Natural killer cell treated with Interleukin-12 subunit alpha and Interleukin-12 subunit beta and Interleukin-15 and Interleukin-18, amount 100 ng/mL, for 72 hours (primary cell): Measurements from ENCODE around the gene SLC27A4. TPM values are rescaled to one million over a fixed set of nuclear protein-coding genes. Genes with fewer than 3 reads are reported as not detected.
A peak's percentile ranks its signal among the peaks of the same experiment; 100 is the strongest.

Experiments used
- ATAC-seq, 2 donors: fragments of 150-1000 bp; cut with Tn5 transposase in 1 of 2; sonication (Bioruptor Pico), chemical (Tn5 transposase) in 1 of 2; 2 replicates each; pipeline ENCODE4 v1.10.0; 2021
- DNase-seq: peaks from one replicate; pipeline ENCODE4 v3.0.0; 2022; ENCODE audit warnings: low spot score
- H3K27ac Mint-ChIP-seq, 2 donors: 1 replicate in 1 of 2; 2 replicates in 1 of 2; pipeline ENCODE4 v1.8.0; 2022; ENCODE audit warnings: mixed read lengths in 2 of 2, mild to moderate bottlenecking in 1 of 2, moderate library complexity in 1 of 2
- H3K27me3 Mint-ChIP-seq, 2 donors: 1 replicate in 1 of 2; 2 replicates in 1 of 2; pipeline ENCODE4 v1.8.0; 2022; ENCODE audit warnings: mixed read lengths in 2 of 2
- H3K36me3 Mint-ChIP-seq: one replicate; pipeline ENCODE4 v1.8.0; 2022; ENCODE audit warnings: mixed read lengths
- H3K4me1 Mint-ChIP-seq, 2 donors: 1 replicate in 1 of 2; 2 replicates in 1 of 2; pipeline ENCODE4 v1.8.0; 2022; ENCODE audit warnings: low read depth in 2 of 2, mixed read lengths in 2 of 2, mild to moderate bottlenecking in 1 of 2
- H3K4me3 Mint-ChIP-seq: one replicate; pipeline ENCODE4 v1.8.0; 2022; ENCODE audit warnings: mixed read lengths
- H3K9me3 Mint-ChIP-seq: 2 replicates; pipeline ENCODE4 v1.8.0; 2022; ENCODE audit warnings: mixed read lengths
- total RNA-seq, 2 donors: library from RNA; stranded (reverse); gene quantifications; one replicate each; pipeline ENCODE4 v1.2.3, GENCODE V29; 2022

SLC27A4 gene
- total RNA-seq = 10 to 100 TPM; 23.5 to 32.3 TPM

- Mint-ChIP-seq H3K27ac (peak within 1 kb of the TSS; percentile 72 to 79), H3K4me3 (peak within 1 kb of the TSS; percentile 93), H3K4me1 (peaks cover 5 to 7% of the 10 kb centered on the region in 2 donors), H3K9me3 (no peaks in the 10 kb centered on the region), H3K27me3 (no peaks in the 10 kb centered on the region), H3K36me3 (no peaks in the 10 kb centered on the region)
- peak; percentile 87 for DNase-seq
- ATAC-seq = peak; percentile 96 to 97
Observed at GRCh38 chr9:128339761-128340690, at the start of gene SLC27A4. TSS of gene SLC27A4 (plus strand) at chr9:128340527. CDS start at chr9:128343133, 2,606 bp downstream.

- Mint-ChIP-seq H3K4me3 (no peak overlapping the region), H3K27ac (no peak overlapping the region), H3K27me3 (no peaks in the 10 kb centered on the region), H3K36me3 (no peaks in the 10 kb centered on the region), H3K4me1 (peaks cover 0 to 7% of the 10 kb centered on the region in 2 donors), H3K9me3 (no peaks in the 10 kb centered on the region)
- ATAC-seq (no peak), DNase-seq (no peak)
Observed at GRCh38 chr9:128292009-128292408, 48.3 kb upstream of the SLC27A4 start.

GRCh38 chr9:128293091-128293490, 47.2 kb upstream of the SLC27A4 start:
- H3K27me3 Mint-ChIP-seq = no peaks in the 10 kb centered on the region
- no peaks in the 10 kb centered on the region for H3K9me3 Mint-ChIP-seq
- DNase-seq = no peak

GRCh38 chr9:128294142-128294541, 46.2 kb upstream of the SLC27A4 start:
- no peaks in the 10 kb centered on the region for H3K9me3 Mint-ChIP-seq
- no peak overlapping the region for H3K27ac Mint-ChIP-seq
- H3K4me1 Mint-ChIP-seq = peaks cover 0 to 3% of the 10 kb centered on the region in 2 donors
- DNase-seq (no peak), ATAC-seq (no peak)
- no peak overlapping the region for H3K4me3 Mint-ChIP-seq
- no peaks in the 10 kb centered on the region for H3K36me3 Mint-ChIP-seq
- H3K27me3 Mint-ChIP-seq = no peaks in the 10 kb centered on the region

More at GRCh38 chr9:128293091-128293490, 47.2 kb upstream of the SLC27A4 start:
- no peak overlapping the region for H3K27ac Mint-ChIP-seq
- no peak overlapping the region for H3K4me3 Mint-ChIP-seq
- H3K4me1 Mint-ChIP-seq = peaks cover 0 to 3% of the 10 kb centered on the region in 2 donors
- ATAC-seq = no peak
- no peaks in the 10 kb centered on the region for H3K36me3 Mint-ChIP-seq

- Mint-ChIP-seq H3K9me3 (no peaks in the 10 kb centered on the region), H3K27ac (no peak overlapping the region), H3K4me1 (peaks cover 0 to 3% of the 10 kb centered on the region in 2 donors), H3K36me3 (no peaks in the 10 kb centered on the region), H3K4me3 (no peak overlapping the region), H3K27me3 (no peaks in the 10 kb centered on the region)
- DNase-seq (no peak), ATAC-seq (no peak)
Observed at GRCh38 chr9:128296340-128297220, 43.7 kb upstream of the SLC27A4 start.

- H3K36me3 Mint-ChIP-seq = no peaks in the 10 kb centered on the region
- H3K4me1 Mint-ChIP-seq = peaks cover 0 to 3% of the 10 kb centered on the region in 2 donors
- DNase-seq (no peak), ATAC-seq (no peak)
- H3K27me3 Mint-ChIP-seq = no peaks in the 10 kb centered on the region
- no peaks in the 10 kb centered on the region for H3K9me3 Mint-ChIP-seq
- no peak overlapping the region for H3K4me3 Mint-ChIP-seq
- H3K27ac Mint-ChIP-seq = no peak overlapping the region
Observed at GRCh38 chr9:128297221-128297773, 43.0 kb upstream of the SLC27A4 start.

- no peak for DNase-seq
- Mint-ChIP-seq H3K4me3 (no peak overlapping the region), H3K4me1 (peaks cover 0 to 3% of the 10 kb centered on the region in 2 donors), H3K27ac (no peak overlapping the region), H3K36me3 (no peaks in the 10 kb centered on the region), H3K9me3 (no peaks in the 10 kb centered on the region), H3K27me3 (no peaks in the 10 kb centered on the region)
- no peak for ATAC-seq
Observed at GRCh38 chr9:128298535-128299482, 41.5 kb upstream of the SLC27A4 start.

- DNase-seq (no peak), ATAC-seq (no peak)
- Mint-ChIP-seq H3K27me3 (no peaks in the 10 kb centered on the region), H3K27ac (no peak overlapping the region), H3K4me1 (no peaks in the 10 kb centered on the region), H3K9me3 (no peaks in the 10 kb centered on the region), H3K4me3 (no peak overlapping the region), H3K36me3 (no peaks in the 10 kb centered on the region)
Observed at GRCh38 chr9:128304136-128304970, 36.0 kb upstream of the SLC27A4 start.

- H3K27ac Mint-ChIP-seq = no peak overlapping the region
Observed at GRCh38 chr9:128304971-128305288, 35.4 kb upstream of the SLC27A4 start.

GRCh38 chr9:128309551-128309950, 30.8 kb upstream of the SLC27A4 start:
- no peaks in the 10 kb centered on the region for H3K9me3 Mint-ChIP-seq
- H3K27ac Mint-ChIP-seq = no peak overlapping the region

More at GRCh38 chr9:128304971-128305288, 35.4 kb upstream of the SLC27A4 start:
- no peak for DNase-seq
- H3K36me3 Mint-ChIP-seq = no peaks in the 10 kb centered on the region
- H3K4me3 Mint-ChIP-seq = no peak overlapping the region
- H3K9me3 Mint-ChIP-seq = no peaks in the 10 kb centered on the region
- ATAC-seq = no peak
- no peaks in the 10 kb centered on the region for H3K4me1 Mint-ChIP-seq
- no peaks in the 10 kb centered on the region for H3K27me3 Mint-ChIP-seq

GRCh38 chr9:128310461-128310860, 29.9 kb upstream of the SLC27A4 start:
- Mint-ChIP-seq H3K27me3 (no peaks in the 10 kb centered on the region), H3K27ac (no peak overlapping the region), H3K36me3 (no peaks in the 10 kb centered on the region), H3K4me3 (no peak overlapping the region), H3K4me1 (no peaks in the 10 kb centered on the region), H3K9me3 (no peaks in the 10 kb centered on the region)
- DNase-seq (no peak), ATAC-seq (no peak)

More at GRCh38 chr9:128309551-128309950, 30.8 kb upstream of the SLC27A4 start:
- H3K27me3 Mint-ChIP-seq = no peaks in the 10 kb centered on the region
- no peak for DNase-seq
- ATAC-seq = no peak
- H3K4me3 Mint-ChIP-seq = no peak overlapping the region
- no peaks in the 10 kb centered on the region for H3K4me1 Mint-ChIP-seq
- no peaks in the 10 kb centered on the region for H3K36me3 Mint-ChIP-seq

- Mint-ChIP-seq H3K27me3 (no peaks in the 10 kb centered on the region), H3K4me3 (no peak overlapping the region), H3K9me3 (no peaks in the 10 kb centered on the region), H3K36me3 (no peaks in the 10 kb centered on the region), H3K4me1 (no peaks in the 10 kb centered on the region), H3K27ac (no peak overlapping the region)
- DNase-seq (no peak), ATAC-seq (no peak)
Observed at GRCh38 chr9:128314697-128315096, 25.6 kb upstream of the SLC27A4 start.
